CD4-positive, alpha-beta T cell treated with Interleukin-17A for 1 hour (primary cell): Measurements from ENCODE around the gene WDR27.
A peak's percentile ranks its signal among the peaks of the same experiment; 100 is the strongest.

Experiments
- DNase-seq: peaks from one replicate; pipeline ENCODE4 v3.0.0-alpha.2; 2020

Gene WDR27

GRCh38 chr6:169558774-169559441, 142.9 kb downstream of the WDR27 start:
- no peak for DNase-seq

DNA sequence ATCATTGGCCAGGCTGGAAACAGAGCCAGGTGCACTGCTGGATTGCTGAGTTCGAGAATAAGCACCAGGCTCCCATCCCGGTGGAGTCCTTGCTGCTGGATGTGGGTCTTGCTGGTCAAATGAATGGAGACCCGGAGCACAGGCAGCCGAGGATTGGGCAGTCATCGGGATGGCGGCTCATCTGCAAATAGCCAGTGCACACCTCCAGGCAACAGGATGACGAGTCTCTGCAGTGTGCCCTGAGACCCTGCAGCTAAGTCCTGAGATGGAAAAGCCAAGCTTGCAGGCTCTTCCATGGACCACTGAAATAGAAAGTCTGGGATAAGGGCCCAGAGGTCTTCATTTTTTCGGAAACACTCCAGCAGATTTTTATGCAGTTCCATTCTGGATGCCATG, 143.5 kb downstream of the WDR27 start:
- no peak for DNase-seq

- DNase-seq = no peak
These were observed 143.9 kb downstream of the WDR27 start for GRCh38 chr6:169557887-169558286.

DNA sequence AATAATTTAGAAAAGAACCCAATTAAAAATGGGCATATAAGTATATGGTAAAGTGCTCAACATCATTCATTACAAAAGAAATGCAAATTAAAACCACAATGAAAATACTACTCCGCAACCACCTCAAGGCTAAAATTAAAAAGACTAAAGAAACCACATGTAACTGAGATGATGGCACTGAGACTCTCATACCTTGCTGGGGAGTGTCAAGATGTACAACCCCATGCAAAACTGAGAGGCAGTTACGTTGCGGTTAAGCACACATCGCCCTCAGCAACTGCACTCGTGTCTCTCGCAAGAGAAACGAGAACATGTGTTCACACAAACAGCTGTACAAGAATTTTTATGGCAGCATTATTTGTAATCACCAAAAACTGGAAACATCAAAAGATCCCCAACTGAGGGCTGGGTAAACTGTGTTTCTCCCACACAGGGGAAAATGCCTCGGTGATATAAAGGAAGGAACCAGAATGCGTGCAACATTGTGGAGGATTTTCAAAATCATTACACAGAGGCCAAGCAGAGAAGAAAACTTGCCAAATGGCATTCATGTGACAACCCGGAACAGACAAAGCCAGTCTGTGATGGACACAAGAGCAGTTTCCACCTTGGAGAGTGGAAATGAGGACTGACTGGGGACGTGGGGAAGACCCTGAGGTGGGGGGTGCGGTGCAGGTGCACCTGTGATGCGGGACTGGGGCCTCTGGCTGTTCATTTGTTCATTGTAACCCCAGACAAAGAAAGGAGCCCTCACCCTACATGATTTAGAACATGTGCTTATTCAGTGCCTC, 144.9 kb downstream of the WDR27 start:
- peak; percentile 8 for DNase-seq

DNA sequence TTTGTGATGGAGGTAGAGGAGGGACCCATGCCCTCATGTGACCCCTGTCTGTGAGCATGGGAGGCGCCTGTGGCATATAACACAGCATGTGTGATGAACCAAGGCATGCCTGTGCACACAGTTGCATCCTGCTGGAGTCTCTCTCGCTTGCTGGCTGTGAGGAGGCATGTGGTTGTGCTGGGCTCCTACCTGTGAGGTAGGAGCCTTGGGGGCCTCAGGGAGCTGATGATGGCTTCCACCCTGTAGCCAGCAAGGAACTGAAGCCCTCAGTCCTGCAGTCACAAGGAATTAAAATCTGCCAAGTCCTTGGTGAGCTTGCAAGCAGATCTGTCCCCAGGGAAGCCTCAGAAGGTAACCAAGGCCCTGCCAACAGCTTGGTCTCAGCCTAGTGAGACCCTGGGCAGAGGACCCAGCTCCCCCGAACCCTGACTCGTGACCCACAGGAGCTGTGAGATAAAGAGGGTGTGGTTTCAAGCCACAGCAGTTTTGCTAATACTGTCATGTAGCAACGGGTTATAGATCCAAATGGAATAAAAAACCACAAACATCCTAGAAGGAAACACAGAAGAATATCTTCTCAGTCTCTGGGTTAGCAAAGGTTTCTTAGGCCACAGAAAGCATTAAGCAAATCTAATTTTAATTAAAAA, 145.7 kb downstream of the WDR27 start:
- DNase-seq = no peak

GRCh38 chr6:169545982-169546381, 155.8 kb downstream of the WDR27 start:
- no peak for DNase-seq

GRCh38 chr6:169543704-169544103, 158.1 kb downstream of the WDR27 start:
- DNase-seq = no peak

GRCh38 chr6:169542491-169542890, 159.3 kb downstream of the WDR27 start:
- no peak for DNase-seq

DNA sequence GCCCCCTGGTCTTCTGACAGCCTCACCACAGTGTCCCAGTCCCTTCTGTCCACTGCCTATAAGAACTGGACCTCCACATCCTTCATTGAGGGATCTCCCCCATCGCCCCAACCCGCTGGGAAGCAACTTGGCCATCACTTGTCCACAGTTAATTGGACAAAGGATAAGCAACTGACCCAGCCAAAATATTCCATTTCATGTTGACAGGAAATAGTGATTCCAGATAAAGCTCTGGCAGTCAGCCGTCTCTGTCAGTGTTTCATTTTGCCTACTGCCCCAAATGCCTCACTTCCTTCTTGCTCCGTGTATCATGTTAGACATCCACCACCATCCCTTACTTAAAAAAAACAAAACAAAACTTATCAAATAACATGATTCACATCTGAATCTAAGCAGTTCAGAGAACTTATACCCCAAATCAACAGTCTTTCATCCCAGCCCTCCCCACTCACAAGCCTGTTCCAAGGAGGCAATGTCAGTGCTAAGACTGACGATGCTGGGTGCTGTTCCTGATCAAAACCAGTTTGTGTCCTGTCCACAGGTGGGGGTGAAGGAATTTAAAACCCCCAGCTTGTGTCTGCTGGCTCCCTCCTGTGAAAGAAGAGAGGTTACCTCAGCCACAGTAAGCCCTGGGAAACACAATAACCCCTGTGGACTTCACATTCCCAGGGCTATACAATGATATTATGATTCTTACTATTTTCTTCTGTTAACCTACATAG, 162.5 kb downstream of the WDR27 start:
- DNase-seq = no peak

DNA sequence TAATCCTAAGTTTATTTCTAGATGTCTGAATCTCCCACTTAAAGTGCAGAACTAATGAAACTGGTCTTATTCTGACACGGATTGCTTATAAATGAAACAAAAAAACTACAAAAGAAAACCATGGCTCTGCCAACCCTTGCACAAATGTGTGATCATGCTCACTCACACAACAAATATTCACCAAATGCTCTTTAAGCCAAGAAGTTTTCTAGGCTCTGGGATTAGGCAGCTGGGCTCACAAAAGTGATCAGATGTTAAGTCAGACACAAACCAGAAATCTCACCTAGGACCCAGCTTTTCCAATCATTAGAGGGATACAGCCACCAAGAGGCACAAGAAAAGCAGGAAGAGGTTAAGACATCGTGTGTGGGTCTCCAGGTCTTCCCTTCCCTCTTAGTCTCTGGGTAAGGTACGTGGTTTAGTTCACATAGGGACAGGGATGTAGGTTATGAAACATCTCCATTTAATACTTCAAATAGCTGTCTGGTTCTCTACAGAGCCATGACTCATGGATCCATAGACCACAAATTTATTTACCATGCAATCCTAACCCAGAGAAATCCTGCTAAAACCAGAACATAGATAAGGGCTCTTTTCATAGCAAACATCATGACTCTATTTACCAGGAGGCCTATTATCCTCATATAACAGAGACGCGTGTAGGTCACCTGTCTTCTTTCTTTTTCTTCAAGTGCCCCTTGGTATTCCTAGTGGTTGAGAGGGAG, 165.2 kb downstream of the WDR27 start:
- no peak for DNase-seq

DNA sequence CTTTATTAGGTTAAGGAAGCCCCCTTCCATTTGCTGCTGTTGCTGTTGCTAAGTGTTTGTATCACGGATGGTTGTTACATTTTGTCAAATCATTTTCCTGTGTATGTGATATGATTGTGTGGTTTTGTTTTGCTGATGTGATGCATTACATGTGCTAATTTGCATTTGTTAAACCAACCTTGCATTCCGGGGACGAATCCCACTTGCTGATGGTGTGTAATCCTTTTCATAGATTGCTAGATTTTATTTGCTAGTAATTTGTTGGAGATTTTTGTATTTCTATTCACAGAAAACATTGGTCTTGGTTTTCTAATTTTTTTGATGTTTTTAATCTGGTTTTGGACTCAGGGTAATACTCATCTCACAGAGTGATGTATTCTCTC, 167.8 kb downstream of the WDR27 start:
- no peak for DNase-seq

- no peak for DNase-seq
These were observed 168.4 kb downstream of the WDR27 start for GRCh38 chr6:169533301-169534038.

- DNase-seq = no peak
These were observed 171.1 kb downstream of the WDR27 start for GRCh38 chr6:169530752-169531123.

GRCh38 chr6:169529931-169530751, 171.7 kb downstream of the WDR27 start:
- DNase-seq = no peak

DNA sequence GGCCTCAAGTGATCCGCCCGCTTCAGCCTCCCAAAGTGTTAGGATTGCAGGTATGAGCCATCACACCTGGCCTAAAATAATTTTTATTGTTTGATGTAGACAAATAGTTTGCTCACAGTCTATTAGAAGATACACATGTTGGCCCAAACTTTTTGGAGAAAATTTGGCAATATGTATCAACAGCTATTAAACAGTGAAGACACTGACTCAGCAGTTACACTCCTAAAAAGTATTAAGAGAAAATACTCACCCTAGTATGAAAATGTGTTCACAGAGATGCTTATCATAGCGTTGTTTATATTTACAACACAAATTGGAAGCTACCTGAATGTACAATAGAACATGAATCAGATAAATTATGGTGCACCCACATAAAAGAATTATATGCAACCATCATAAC, 173.1 kb downstream of the WDR27 start:
- no peak for DNase-seq

DNA sequence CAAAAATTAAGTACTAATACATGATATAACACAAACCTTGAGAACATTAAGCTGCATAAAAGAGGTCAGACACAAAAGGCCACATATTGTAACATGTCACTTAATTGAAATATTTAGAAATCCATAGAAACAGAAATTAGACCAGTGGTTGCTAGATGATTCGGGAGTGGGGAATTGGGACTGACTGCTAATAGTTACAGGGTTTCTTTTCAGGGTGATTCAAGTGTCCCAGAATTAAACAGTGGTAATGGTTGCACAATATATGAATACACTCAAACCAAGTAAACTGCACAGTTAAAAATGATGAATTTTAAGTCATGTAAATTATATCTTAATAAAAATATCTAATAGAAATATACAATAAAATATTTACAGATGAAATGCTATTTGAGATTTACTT, 174.5 kb downstream of the WDR27 start:
- DNase-seq = no peak

DNA sequence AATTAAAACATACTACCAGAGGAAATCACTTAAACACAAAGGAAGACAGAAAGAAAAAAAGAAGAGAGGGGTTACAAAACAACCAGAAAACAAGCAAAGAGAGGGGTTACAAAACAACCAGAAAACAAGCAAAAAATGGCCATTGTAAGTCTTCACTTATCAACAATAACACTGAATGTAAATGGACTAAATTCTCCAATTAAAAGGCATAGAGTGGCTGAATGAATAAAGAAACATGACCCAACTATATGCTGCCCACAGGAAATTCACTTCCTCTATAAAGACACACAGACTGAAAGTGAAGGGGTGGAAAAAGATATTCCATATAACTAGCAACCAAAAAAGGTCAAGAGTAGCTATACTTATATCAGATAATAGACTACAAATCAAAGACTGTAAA, 180.0 kb downstream of the WDR27 start:
- DNase-seq = no peak

GRCh38 chr6:169520104-169520503, 181.7 kb downstream of the WDR27 start:
- no peak for DNase-seq

GRCh38 chr6:169518451-169518850, 183.4 kb downstream of the WDR27 start:
- no peak for DNase-seq

DNA sequence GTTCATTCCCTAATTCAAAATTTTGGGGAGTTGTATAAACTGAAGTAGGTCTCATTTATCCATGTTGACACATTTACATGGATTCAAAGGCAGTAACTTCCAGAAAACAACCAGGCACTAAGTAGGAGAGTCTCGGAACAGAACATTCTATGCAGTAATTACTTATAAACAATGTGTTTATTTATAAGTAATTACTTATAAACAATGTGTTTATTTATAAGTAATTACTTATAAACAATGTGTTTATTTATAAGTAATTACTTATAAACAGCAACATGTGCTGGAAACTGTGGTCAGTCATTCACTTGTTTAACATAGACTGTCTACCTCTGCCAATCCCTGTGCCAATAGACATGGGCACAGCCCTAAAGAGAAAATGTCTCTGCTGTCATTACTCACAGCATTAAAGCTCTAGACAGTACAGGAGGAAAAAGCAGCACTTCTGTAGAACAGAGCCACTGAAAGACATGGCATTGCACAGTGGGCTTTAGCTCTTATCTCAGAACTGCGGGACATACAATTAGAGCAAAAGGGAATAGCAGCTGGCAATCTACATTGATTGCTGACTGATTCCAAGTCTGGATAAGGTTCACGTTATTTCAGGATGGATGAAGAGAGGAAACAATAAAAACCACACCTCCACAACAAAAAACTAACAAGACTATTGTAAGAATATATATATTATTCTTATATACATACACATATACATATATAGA, 188.2 kb downstream of the WDR27 start:
- DNase-seq = no peak
